PC-3 (cell line): ENCODE results near the gene GABRD.

Experiments used
- EZH2phosphoT487 ChIP-seq: fragments of 300-600 bp; sonication (generic); IDR thresholded peaks from 2 replicates; pipeline ENCODE4 v1.6.1; 2018; ENCODE audit warnings: mild to moderate bottlenecking, antibody characterized with exemption, low read length, borderline replicate concordance
- TF ChIP-seq, protein P1 (sequence below): fragments of 300-600 bp; sonication (generic); conservative IDR thresholded peaks from 2 replicates; pipeline ENCODE4 v1.5.1; 2017; ENCODE audit warnings: antibody characterized with exemption, low read depth, mild to moderate bottlenecking, low read length

DNA sequence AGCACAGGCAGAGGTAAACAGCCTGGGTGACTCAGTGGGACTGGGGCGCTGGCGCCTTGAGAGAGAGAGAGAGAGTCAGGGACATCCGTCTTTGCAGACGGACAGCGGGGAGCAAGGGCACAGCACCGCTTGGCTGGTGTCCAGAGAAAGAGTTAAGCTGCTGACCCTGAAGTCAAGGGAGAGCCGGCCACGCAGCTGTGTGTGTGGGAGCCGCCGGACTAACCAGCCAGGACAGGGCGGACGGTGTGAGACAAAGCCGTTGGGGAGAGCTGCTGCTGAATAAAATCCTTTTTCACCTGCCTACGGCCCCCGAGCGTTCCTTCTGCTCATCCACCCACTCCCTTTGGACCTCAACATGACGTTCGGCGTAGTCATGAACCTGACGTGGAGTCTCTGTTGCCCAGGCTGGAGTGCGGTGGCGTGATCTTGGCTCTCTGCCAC, 30.0 kb upstream of the GABRD start:
- TF ChIP-seq, protein P1, sequence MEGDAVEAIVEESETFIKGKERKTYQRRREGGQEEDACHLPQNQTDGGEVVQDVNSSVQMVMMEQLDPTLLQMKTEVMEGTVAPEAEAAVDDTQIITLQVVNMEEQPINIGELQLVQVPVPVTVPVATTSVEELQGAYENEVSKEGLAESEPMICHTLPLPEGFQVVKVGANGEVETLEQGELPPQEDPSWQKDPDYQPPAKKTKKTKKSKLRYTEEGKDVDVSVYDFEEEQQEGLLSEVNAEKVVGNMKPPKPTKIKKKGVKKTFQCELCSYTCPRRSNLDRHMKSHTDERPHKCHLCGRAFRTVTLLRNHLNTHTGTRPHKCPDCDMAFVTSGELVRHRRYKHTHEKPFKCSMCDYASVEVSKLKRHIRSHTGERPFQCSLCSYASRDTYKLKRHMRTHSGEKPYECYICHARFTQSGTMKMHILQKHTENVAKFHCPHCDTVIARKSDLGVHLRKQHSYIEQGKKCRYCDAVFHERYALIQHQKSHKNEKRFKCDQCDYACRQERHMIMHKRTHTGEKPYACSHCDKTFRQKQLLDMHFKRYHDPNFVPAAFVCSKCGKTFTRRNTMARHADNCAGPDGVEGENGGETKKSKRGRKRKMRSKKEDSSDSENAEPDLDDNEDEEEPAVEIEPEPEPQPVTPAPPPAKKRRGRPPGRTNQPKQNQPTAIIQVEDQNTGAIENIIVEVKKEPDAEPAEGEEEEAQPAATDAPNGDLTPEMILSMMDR: no peak
- TF ChIP-seq EZH2phosphoT487: no peak
